ENCODE results near the gene VPS25.

VPS25 gene

DNA sequence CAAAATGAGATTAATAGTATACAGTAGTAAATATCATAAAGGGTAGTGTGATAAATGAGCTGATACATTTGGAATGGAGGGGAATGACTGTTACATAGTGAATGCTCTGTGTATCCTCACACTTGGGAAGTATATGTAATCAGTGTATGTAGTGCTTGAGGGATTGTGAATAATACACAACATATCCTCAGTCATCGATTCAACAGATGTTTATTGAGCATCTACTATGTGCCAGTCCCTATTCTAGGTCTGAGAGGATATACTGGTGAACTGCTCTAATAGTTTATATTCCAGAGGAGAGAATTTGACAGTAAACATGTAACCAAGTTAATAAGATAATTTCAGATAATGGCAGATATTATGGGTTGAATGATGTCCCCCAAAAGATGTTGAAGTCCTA is 54.2 kb downstream of the VPS25 start:
- Histone ChIP-seq H3K4me2 (ENCODE audit: low read depth, low read length, poor library complexity, severe bottlenecking) (no peak overlapping the region), H3K36me3 (ENCODE audit: low read length) (no peaks in the 10 kb centered on the region), H3K9me3 (ENCODE audit: insufficient read depth, low read length) (no peaks in the 10 kb centered on the region), H3K4me3 (ENCODE audit: insufficient read depth, low read length, poor library complexity, severe bottlenecking) (no peak overlapping the region), H3K9ac (ENCODE audit: low read length) (no peak overlapping the region), H2AFZ (ENCODE audit: low read depth, low read length, severe bottlenecking) (no peak overlapping the region), H3K27me3 (ENCODE audit: low read length) (no peaks in the 10 kb centered on the region), H3K79me2 (ENCODE audit: insufficient read depth, low read length) (peaks cover 15% of the 10 kb centered on the region), H4K20me1 (ENCODE audit: low read depth, low read length) (no peaks in the 10 kb centered on the region), H3K27ac (ENCODE audit: low read depth, low read length) (no peak overlapping the region), H3F3A (ENCODE audit: insufficient read depth) (peaks cover 10% of the 10 kb centered on the region), H3K9me2 (replicated peaks; ENCODE audit: insufficient read depth, low read length) (no peaks in the 10 kb centered on the region)
- TF ChIP-seq, protein P1, sequence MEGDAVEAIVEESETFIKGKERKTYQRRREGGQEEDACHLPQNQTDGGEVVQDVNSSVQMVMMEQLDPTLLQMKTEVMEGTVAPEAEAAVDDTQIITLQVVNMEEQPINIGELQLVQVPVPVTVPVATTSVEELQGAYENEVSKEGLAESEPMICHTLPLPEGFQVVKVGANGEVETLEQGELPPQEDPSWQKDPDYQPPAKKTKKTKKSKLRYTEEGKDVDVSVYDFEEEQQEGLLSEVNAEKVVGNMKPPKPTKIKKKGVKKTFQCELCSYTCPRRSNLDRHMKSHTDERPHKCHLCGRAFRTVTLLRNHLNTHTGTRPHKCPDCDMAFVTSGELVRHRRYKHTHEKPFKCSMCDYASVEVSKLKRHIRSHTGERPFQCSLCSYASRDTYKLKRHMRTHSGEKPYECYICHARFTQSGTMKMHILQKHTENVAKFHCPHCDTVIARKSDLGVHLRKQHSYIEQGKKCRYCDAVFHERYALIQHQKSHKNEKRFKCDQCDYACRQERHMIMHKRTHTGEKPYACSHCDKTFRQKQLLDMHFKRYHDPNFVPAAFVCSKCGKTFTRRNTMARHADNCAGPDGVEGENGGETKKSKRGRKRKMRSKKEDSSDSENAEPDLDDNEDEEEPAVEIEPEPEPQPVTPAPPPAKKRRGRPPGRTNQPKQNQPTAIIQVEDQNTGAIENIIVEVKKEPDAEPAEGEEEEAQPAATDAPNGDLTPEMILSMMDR (IDR thresholded peaks at IDR 0.05; ENCODE audit: insufficient read depth, low read length, poor library complexity, severe bottlenecking), result no peak
- TF ChIP-seq EZH2phosphoT487 (conservative IDR thresholded peaks at IDR 0.05; ENCODE audit: low read length), result no peak
